Esophagus squamous epithelium (tissue), 5 donors: ENCODE results near the gene DENND5B. TPM values are rescaled to one million over a fixed set of nuclear protein-coding genes. Genes with fewer than 3 reads are reported as not detected.
"Not testable (repeated sequence)": the region's sequence is repeated elsewhere in the genome, so short reads cannot be mapped to it uniquely, and the experiment has no call there.

Source experiments
- DNase-seq: peaks from one replicate; lab custom pipeline; 2025; lab: John Stamatoyannopoulos, UW
- H3K27ac ChIP-seq, 4 donors: fragments of 200-600 bp; sonication (generic); one replicate each; pipeline ENCODE4 v1.5.1; 2016 to 2019; ENCODE audit warnings: mild to moderate bottlenecking in 1 of 4
- H3K27me3 ChIP-seq, 4 donors: fragments of 200-600 bp; sonication (generic); 1 replicate in 3 of 4; 2 replicates in 1 of 4; pipeline versions ENCODE4 v1.5.1 to v1.6.0; 2017 to 2021; ENCODE audit warnings: antibody characterized with exemption in 1 of 4
- H3K36me3 ChIP-seq, 3 donors: fragments of 200-600 bp; sonication (generic); one replicate each; pipeline ENCODE4 v1.5.1; 2016 to 2019
- H3K4me1 ChIP-seq, 3 donors: fragments of 200-600 bp; sonication (generic); one replicate each; pipeline ENCODE4 v1.5.1; 2017 to 2019
- H3K4me3 ChIP-seq, 4 donors: fragments of 200-600 bp; sonication (generic); 1 replicate in 3 of 4; 2 replicates in 1 of 4; pipeline ENCODE4 v1.5.1; 2016 to 2019; ENCODE audit warnings: mild to moderate bottlenecking in 2 of 4, moderate library complexity in 1 of 4
- H3K9me3 ChIP-seq, 3 donors: fragments of 200-600 bp; sonication (generic); one replicate each; pipeline ENCODE4 v1.5.1; 2016 to 2019
- POLR2A ChIP-seq, 4 donors: fragments of 450-650 bp; IDR thresholded peaks; one replicate each; pipeline ENCODE4 v1.6.1; 2017; ENCODE audit warnings: antibody characterized with exemption in 4 of 4, mild to moderate bottlenecking in 4 of 4, moderate library complexity in 3 of 4
- WGBS, 2 donors: methylation state at CpG; one replicate each; pipeline ENCODE4 v1.1.5; 2018; 5-methylcytosine and 5-hydroxymethylcytosine counted together
- intact Hi-C: fragments of 100-400 bp; cut with DNase I; formaldehyde crosslinking; loops from one replicate; pipeline ENCODE4 v1.15.0; 2022
- total RNA-seq, 4 donors: library from RNA; depleted of rRNA; stranded (reverse); fragments of >200 nt; gene quantifications; one replicate each; pipeline ENCODE4 v1.1.0, GENCODE V29; 2016
- TF ChIP-seq, protein P1 (sequence below), 6 experiments: fragments of 450-650 bp in 4 of 6; fragments of 200-600 bp in 2 of 6; sonication (generic) in 2 of 6; IDR thresholded peaks; one replicate each; pipeline ENCODE4 v1.5.1; 2016 to 2019; ENCODE audit warnings: antibody characterized with exemption in 6 of 6, mild to moderate bottlenecking in 4 of 6, moderate library complexity in 4 of 6
- donor health status: DM: yes; HTN: yes; CAD: no.

DENND5B gene
- total RNA-seq, 4 donors from 2014 or later: 0.38 to 5.3 (median 1.5) TPM

DNA sequence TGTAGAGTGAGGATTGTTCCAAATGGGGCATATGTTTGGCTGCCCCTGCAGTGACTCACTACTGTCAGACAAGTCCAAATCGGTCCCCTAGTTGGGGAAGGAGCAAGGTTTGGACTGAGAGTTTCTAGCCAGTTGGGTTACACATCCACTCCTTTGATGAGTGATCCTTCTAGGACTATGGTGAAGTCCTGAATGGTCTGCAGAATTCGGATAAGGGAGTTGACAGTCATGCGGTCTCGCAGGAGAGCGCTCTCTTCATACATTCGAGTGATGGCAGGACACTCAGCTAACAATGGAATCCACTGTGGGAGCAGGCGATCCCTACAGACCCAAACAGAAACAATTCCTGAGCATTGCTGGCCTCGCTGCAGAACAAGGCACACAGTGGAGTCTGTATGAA lies 203.5 kb downstream of the DENND5B start:
- WGBS, 2 donors: 67 to 73% methylated on average over 6 to 8 of the region's 8 CpGs
- peaks cover 0 to 30% (median 0%) of the 10 kb centered on the region in 3 donors for H3K36me3 ChIP-seq
- intact Hi-C loops: no loop called here

DNA sequence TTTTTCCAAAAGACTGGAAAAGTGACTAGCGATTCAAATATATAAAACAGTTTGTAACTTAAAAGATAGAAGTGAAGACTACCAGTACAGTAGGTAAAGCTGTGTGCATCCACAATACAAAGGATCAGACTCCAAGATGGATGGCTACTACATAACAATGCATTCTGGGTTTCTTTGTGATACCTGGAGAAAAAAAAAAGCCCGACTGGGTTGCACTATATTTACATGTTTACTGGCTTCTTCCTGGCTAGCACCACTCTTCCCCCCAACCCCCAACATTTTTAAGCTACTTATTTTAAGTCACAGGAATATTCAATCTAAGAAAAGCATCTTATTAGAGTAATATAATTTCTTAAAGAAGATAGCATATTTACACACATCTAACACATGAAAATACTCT lies 203.9 kb downstream of the DENND5B start:
- Histone ChIP-seq H3K4me1 (peaks cover 0 to 3% (median 0%) of the 10 kb centered on the region in 3 donors), H3K9me3 (no peaks in the 10 kb centered on the region), H3K36me3 (peaks cover 0 to 30% (median 0%) of the 10 kb centered on the region in 3 donors), H3K27me3 (no peaks in the 10 kb centered on the region), H3K27ac (no peak overlapping the region), H3K4me3 (no peak overlapping the region)
- 54 to 55% methylated on average over 2 of the region's 2 CpGs for WGBS, 2 donors
- intact Hi-C loops: no loop called here
- DNase-seq: no peak
- TF ChIP-seq, protein P1, sequence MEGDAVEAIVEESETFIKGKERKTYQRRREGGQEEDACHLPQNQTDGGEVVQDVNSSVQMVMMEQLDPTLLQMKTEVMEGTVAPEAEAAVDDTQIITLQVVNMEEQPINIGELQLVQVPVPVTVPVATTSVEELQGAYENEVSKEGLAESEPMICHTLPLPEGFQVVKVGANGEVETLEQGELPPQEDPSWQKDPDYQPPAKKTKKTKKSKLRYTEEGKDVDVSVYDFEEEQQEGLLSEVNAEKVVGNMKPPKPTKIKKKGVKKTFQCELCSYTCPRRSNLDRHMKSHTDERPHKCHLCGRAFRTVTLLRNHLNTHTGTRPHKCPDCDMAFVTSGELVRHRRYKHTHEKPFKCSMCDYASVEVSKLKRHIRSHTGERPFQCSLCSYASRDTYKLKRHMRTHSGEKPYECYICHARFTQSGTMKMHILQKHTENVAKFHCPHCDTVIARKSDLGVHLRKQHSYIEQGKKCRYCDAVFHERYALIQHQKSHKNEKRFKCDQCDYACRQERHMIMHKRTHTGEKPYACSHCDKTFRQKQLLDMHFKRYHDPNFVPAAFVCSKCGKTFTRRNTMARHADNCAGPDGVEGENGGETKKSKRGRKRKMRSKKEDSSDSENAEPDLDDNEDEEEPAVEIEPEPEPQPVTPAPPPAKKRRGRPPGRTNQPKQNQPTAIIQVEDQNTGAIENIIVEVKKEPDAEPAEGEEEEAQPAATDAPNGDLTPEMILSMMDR (IDR thresholded peaks at IDR 0.05): no peak
- no peak for TF ChIP-seq POLR2A (IDR thresholded peaks at IDR 0.05)

More for the DNA sequence above, 203.5 kb downstream of the DENND5B start:
- no peaks in the 10 kb centered on the region for H3K27me3 ChIP-seq
- H3K27ac ChIP-seq: no peak overlapping the region
- no peak overlapping the region for H3K4me3 ChIP-seq
- TF ChIP-seq, protein P1 (IDR thresholded peaks at IDR 0.05): no peak
- no peak for TF ChIP-seq POLR2A (IDR thresholded peaks at IDR 0.05)
- no peak for DNase-seq
- peaks cover 0 to 3% (median 0%) of the 10 kb centered on the region in 3 donors for H3K4me1 ChIP-seq
- no peaks in the 10 kb centered on the region for H3K9me3 ChIP-seq

DNA sequence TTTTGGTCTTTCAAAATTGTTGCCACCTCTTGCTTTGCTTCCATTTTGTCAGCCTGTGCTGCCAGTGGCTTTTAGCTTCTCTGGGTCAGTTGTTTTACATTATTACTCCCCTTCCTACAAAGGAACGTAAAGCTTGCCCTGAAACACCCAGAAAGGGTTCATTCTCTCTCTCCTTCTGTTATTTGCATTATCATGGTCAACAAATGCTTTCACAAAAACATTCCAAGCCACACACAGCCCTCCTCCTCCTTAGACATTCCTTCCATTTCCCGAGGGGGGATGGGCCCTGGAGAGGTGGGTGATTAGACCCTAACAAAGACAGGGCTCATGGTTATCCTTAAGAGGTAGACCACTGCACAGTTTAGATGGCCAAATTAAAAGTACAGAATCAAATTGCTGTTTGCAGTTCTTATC lies 204.6 kb downstream of the DENND5B start:
- no peak for DNase-seq
- Histone ChIP-seq H3K27ac (no peak overlapping the region), H3K4me1 (peaks cover 0 to 3% (median 0%) of the 10 kb centered on the region in 3 donors), H3K4me3 (no peak overlapping the region), H3K27me3 (no peaks in the 10 kb centered on the region), H3K36me3 (peaks cover 0 to 29% (median 0%) of the 10 kb centered on the region in 3 donors), H3K9me3 (no peaks in the 10 kb centered on the region)
- intact Hi-C loops: no loop called here
- 45 to 58% methylated on average over 2 of the region's 2 CpGs for WGBS, 2 donors
- TF ChIP-seq, protein P1 (IDR thresholded peaks at IDR 0.05): no peak

DNA sequence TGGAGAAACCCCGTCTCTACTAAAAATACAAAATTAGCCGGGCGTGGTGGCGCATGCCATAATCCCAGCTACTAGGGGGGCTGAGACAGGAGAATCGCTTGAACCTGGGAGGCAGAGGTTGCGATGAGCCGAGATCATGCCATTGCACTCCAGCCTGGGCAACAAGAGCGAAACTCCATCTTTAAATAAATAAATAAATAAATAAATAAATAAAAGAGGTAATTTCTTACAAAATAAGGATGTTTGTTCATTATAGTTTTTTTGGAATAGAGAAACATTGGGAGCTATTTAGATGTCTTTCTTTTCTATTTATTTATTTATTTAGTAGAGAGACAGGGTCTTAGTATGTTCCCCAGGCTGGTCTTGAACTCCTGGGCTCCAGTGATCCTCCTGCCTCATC lies 213.7 kb downstream of the DENND5B start:
- H3K4me3 ChIP-seq, H3K36me3 ChIP-seq, intact Hi-C loops, DNase-seq, H3K4me1 ChIP-seq, H3K27me3 ChIP-seq, H3K9me3 ChIP-seq, H3K27ac ChIP-seq: not testable (repeated sequence)
- WGBS, 2 donors: 75 to 87% methylated on average over 8 of the region's 8 CpGs

DNA sequence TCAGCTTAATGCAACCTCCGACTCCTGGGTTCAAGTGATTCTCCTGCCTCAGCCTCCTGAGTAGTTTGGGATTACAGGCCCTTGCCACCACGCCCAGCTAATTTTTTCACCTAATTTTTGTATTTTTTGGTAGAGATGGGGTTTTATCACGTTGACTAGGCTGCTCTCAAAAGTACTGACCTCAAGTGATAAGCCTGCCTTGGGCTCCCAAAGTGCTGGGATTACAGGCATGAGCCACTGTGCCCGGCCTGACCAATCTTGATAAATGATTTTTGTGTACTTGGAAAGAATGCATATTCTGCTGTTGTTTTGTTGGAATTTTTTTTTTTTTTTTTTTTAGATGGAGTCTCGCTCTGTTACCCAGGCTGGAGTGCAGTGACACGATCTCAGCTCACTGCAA lies 215.5 kb downstream of the DENND5B start:
- H3K27ac ChIP-seq, H3K4me1 ChIP-seq, H3K4me3 ChIP-seq, H3K27me3 ChIP-seq, DNase-seq, intact Hi-C loops, H3K9me3 ChIP-seq, H3K36me3 ChIP-seq: not testable (repeated sequence)
- 82 to 83% methylated on average over 4 to 6 of the region's 6 CpGs for WGBS, 2 donors

DNA sequence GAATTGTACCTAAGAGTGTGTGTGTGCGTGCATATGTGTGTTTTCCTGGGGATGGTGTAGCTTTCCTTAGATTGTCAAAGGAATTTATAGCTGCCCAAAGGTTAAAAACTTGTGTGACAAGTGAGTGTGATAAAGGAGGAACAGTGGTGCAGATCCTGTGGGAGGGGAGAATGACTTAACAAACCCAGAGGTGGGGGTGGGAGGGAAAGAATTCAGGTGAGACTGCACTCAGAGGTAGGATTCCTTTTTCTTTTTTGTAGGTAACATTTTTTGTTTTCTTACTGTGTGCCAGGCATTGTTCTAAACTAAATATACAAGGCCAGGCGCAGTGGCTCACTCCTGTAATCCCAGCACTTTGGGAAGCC lies 219.7 kb downstream of the DENND5B start:
- TF ChIP-seq POLR2A (IDR thresholded peaks at IDR 0.05): no peak
- TF ChIP-seq, protein P1 (IDR thresholded peaks at IDR 0.05): no peak
- intact Hi-C loops: no loop called here
- H3K4me3 ChIP-seq: no peak overlapping the region
- no peaks in the 10 kb centered on the region for H3K9me3 ChIP-seq
- DNase-seq: no peak
- 94 to 95% methylated on average over 2 of the region's 2 CpGs for WGBS, 2 donors
- peaks cover 0 to 21% (median 5%) of the 10 kb centered on the region in 3 donors for H3K4me1 ChIP-seq
- H3K27ac ChIP-seq: no peak overlapping the region
- H3K36me3 ChIP-seq: no peaks in the 10 kb centered on the region
- no peaks in the 10 kb centered on the region for H3K27me3 ChIP-seq
